Spleen (tissue), 11 donors: ENCODE results near the gene NRXN3. TPM values are rescaled to one million over a fixed set of nuclear protein-coding genes. Genes with fewer than 3 reads are reported as not detected.

Source experiments
- DNase-seq: peaks from one replicate; pipeline ENCODE4 v3.0.0-alpha.2; 2020
- H3K27ac ChIP-seq, 8 donors: fragments of 200-600 bp; sonication (generic) in 7 of 8; 1 replicate in 4 of 8; 2 replicates in 4 of 8; pipeline versions ENCODE4 v1.5.0 to v1.8.0; 2016 to 2021; ENCODE audit warnings: inconsistent platforms in 4 of 8, mild to moderate bottlenecking in 4 of 8, moderate library complexity in 1 of 8
- H3K27me3 ChIP-seq, 7 donors: fragments of 200-600 bp; sonication (generic) in 6 of 7; replicated peaks in 1 of 7; 1 replicate in 4 of 7; 2 replicates in 3 of 7; pipeline versions ENCODE4 v1.5.0 to v1.8.0; 2016 to 2021; ENCODE audit warnings: inconsistent platforms in 3 of 7, mild to moderate bottlenecking in 1 of 7
- H3K36me3 ChIP-seq, 6 donors: fragments of 200-600 bp; sonication (generic) in 5 of 6; 1 replicate in 4 of 6; 2 replicates in 2 of 6; pipeline versions ENCODE4 v1.5.0 to v1.8.0; 2016 to 2021; ENCODE audit warnings: inconsistent platforms in 2 of 6
- H3K4me1 ChIP-seq, 6 donors: fragments of 200-600 bp; sonication (generic) in 5 of 6; 1 replicate in 3 of 6; 2 replicates in 3 of 6; pipeline versions ENCODE4 v1.5.0 to v1.8.0; 2016 to 2021; ENCODE audit warnings: inconsistent platforms in 3 of 6
- H3K4me3 ChIP-seq, 8 donors: fragments of 200-600 bp; sonication (generic) in 7 of 8; 1 replicate in 4 of 8; 2 replicates in 4 of 8; pipeline versions ENCODE4 v1.5.0 to v1.8.0; 2016 to 2021; ENCODE audit warnings: inconsistent platforms in 4 of 8, mild to moderate bottlenecking in 4 of 8, moderate library complexity in 2 of 8
- H3K9me3 ChIP-seq, 8 donors: fragments of 200-600 bp; sonication (generic) in 7 of 8; 1 replicate in 4 of 8; 2 replicates in 4 of 8; pipeline versions ENCODE4 v1.5.0 to v1.8.0; 2016 to 2021; ENCODE audit warnings: inconsistent platforms in 4 of 8
- POLR2A ChIP-seq, 3 donors: fragments of 450-650 bp; IDR thresholded peaks; one replicate each; pipeline ENCODE4 v1.5.1; 2017; ENCODE audit warnings: antibody characterized with exemption in 3 of 3, mild to moderate bottlenecking in 1 of 3
- POLR2AphosphoS5 ChIP-seq, 3 donors: sonication (generic); formaldehyde crosslinking; IDR thresholded peaks; one replicate each; pipeline ENCODE4 v1.5.1; 2017; ENCODE audit warnings: antibody characterized with exemption in 3 of 3
- WGBS, 5 donors: extraction: QIAGEN DNeasy Blood & Tissue Kit in 3 of 5; methylation state at CpG; one replicate each; pipeline versions ENCODE4 v1.1.5 to v1.1.7; 2013 to 2018; 5-methylcytosine and 5-hydroxymethylcytosine counted together
- intact Hi-C: fragments of 100-400 bp; cut with DNase I; formaldehyde crosslinking; loops from one replicate; pipeline ENCODE4 v1.15.0; 2023; ENCODE audit warnings: low total_unique reads
- polyA plus RNA-seq, 3 donors: library from polyadenylated mRNA; stranded (reverse); fragments of 200-250 nt; gene quantifications; one replicate each; pipeline ENCODE4 v1.2.1, GENCODE V29; 2013
- total RNA-seq, 7 donors: library from RNA; depleted of rRNA in 3 of 7; stranded (reverse); fragments of >200 nt in 3 of 7; fragmentation: NEBNext Ultra II Directional in 4 of 7; extraction: Animal tissue kit (Norgen Biotek cat#: 25700) in 4 of 7; gene quantifications; one replicate each; pipeline versions ENCODE4 v1.1.0 to v1.2.1, GENCODE V29; 2016 to 2021
- TF ChIP-seq, protein P1 (sequence below), 11 experiments: fragments of 200-600 bp in 7 of 11; fragments of 450-650 bp in 4 of 11; sonication (generic) in 4 of 11; IDR thresholded peaks in 8 of 11; conservative IDR thresholded peaks in 3 of 11; 1 replicate in 7 of 11; 2 replicates in 4 of 11; pipeline versions ENCODE4 v1.4.0 to v1.8.0; 2016 to 2021; ENCODE audit warnings: antibody characterized with exemption in 11 of 11, inconsistent platforms in 4 of 11, mild to moderate bottlenecking in 1 of 11
- donor health status: healthy with polysubstance abuse.
- donor health status: DM: no; HTN: no; CAD: no; lungs with moderate emphysema.
- donor health status: DM: no; HTN: no; CAD: no.
- donor health status: Bipolar disorder and iron deficiency.
- donor health status: healthy.
- donor health status: DM: no; HTN: no; CAD: no.
- donor health status: DM: yes; HTN: yes; CAD: no.

NRXN3 gene
- total and polyA plus RNA-seq, 10 donors = 0.21 to 11.5 (median 1.6) TPM

DNA sequence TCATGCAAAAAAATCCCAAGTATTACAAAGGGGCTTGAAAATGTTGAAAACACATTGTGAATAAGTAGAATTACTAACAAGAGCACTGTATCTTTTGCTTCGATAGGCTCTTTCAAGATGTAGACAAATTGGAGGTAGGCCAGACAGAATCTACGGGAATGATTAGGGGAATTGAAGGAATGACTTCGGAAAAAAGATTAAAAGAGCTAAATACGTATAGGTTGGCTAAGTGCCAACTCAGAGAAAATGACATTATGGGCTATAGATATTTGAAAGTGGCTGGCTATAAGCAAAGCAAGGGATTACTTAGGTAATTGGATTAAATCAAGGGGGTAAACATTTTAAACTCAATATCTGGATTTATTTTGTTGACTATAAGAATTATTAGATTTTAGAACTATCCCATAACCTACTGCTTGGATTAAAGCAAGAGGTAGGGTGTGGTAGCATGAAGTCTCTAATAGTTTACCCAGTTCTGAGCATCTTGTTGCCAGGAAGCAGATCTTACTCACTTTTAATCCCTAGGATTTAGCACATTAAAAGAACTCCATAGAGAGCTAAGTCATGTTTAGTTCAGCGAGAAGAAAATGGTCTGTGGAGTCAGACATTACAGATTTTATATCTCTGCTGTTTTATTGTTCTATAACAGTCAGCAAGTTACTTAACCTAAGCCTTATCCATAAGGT is 1551.4 kb downstream of the NRXN3 start:
- no peak overlapping the region for H3K27ac ChIP-seq
- WGBS, 5 donors = 73 to 92% (median 81%) methylated on average over 5 of the region's 5 CpGs
- no peak for TF ChIP-seq POLR2A (IDR thresholded peaks at IDR 0.05)
- no peak for TF ChIP-seq POLR2AphosphoS5 (IDR thresholded peaks at IDR 0.05)
- TF ChIP-seq, protein P1, sequence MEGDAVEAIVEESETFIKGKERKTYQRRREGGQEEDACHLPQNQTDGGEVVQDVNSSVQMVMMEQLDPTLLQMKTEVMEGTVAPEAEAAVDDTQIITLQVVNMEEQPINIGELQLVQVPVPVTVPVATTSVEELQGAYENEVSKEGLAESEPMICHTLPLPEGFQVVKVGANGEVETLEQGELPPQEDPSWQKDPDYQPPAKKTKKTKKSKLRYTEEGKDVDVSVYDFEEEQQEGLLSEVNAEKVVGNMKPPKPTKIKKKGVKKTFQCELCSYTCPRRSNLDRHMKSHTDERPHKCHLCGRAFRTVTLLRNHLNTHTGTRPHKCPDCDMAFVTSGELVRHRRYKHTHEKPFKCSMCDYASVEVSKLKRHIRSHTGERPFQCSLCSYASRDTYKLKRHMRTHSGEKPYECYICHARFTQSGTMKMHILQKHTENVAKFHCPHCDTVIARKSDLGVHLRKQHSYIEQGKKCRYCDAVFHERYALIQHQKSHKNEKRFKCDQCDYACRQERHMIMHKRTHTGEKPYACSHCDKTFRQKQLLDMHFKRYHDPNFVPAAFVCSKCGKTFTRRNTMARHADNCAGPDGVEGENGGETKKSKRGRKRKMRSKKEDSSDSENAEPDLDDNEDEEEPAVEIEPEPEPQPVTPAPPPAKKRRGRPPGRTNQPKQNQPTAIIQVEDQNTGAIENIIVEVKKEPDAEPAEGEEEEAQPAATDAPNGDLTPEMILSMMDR (IDR thresholded peaks at IDR 0.05 in 8 of 11, conservative IDR thresholded peaks at IDR 0.05 in 3 of 11) = no peak
- no peaks in the 10 kb centered on the region for H3K36me3 ChIP-seq
- H3K4me1 ChIP-seq = no peaks in the 10 kb centered on the region
- H3K9me3 ChIP-seq = no peaks in the 10 kb centered on the region
- DNase-seq = no peak
- no peak overlapping the region for H3K4me3 ChIP-seq
- no peaks in the 10 kb centered on the region for H3K27me3 ChIP-seq
- intact Hi-C loops = no loop called here

DNA sequence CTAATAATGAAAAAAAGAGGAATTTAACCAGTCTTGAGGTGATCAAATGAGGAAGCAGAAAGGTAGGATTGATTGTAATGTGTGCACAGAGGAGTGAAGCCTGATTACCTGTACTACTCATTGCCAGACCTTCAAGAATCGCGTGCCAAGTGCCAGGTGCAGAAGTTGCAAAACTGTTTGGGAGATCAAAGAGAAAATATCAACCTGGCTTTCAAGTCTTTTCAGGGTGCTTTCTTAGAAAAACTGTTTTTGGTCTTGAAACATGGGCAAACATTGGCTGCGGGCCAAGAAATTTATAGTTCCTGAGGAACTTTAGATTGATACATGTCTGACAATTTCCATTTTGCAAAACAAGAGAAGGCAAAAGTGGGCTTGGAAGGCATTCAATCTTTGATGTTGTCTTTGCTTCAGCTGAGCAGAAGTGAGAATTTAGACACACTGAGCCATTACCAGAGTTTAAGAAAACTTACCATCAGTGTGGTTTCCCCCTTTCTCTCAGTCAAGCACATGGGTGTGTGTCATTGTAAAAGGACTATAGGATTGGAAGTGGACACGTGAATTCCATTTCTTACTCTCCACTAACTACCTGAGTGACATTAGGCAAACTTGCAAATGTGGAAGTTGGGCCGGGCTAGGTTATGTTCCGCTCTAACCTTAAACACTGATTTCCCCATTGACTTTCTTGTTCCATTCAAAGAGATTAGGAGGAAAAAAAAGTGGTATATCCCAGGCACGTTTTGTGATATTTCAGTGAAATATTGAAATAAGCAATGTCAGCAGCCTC is 1555.0 kb downstream of the NRXN3 start:
- Histone ChIP-seq H3K27ac (no peak overlapping the region), H3K9me3 (no peaks in the 10 kb centered on the region), H3K27me3 (no peaks in the 10 kb centered on the region), H3K36me3 (no peaks in the 10 kb centered on the region), H3K4me3 (no peak overlapping the region), H3K4me1 (no peaks in the 10 kb centered on the region)
- DNase-seq = no peak
- 72 to 93% (median 78%) methylated on average over 7 of the region's 7 CpGs for WGBS, 5 donors
- TF ChIP-seq, protein P1 (IDR thresholded peaks at IDR 0.05 in 8 of 11, conservative IDR thresholded peaks at IDR 0.05 in 3 of 11) = no peak
- TF ChIP-seq POLR2A (IDR thresholded peaks at IDR 0.05) (no peak), POLR2AphosphoS5 (IDR thresholded peaks at IDR 0.05) (no peak)
- intact Hi-C loops = no loop called here

DNA sequence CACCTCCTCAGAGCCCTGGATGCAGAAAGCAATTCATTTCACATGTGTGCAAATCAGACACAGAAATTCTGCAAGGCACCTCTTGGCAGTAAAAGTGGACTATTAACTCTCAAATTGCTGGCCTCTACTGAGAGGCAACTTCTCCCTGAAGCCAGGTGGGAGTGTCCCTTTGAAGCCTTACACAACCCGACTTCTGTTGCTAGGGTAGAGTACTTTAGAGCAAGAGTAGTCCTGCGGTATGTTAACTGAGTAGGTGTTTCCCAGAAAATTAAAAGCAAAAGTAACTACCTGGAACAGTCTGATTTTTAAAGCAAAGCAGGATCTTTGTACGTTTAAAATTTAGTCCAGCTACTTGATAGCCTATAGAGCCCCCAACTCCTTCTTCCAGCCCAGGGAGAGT is 1557.7 kb downstream of the NRXN3 start:
- intact Hi-C loops = no loop called here
- no peaks in the 10 kb centered on the region for H3K4me1 ChIP-seq
- no peak overlapping the region for H3K4me3 ChIP-seq
- 62 to 80% (median 77%) methylated on average over 3 of the region's 3 CpGs for WGBS, 5 donors
- no peaks in the 10 kb centered on the region for H3K36me3 ChIP-seq
- H3K27ac ChIP-seq = no peak overlapping the region
- no peaks in the 10 kb centered on the region for H3K27me3 ChIP-seq
- TF ChIP-seq POLR2AphosphoS5 (IDR thresholded peaks at IDR 0.05) (no peak), POLR2A (IDR thresholded peaks at IDR 0.05) (no peak)
- TF ChIP-seq, protein P1 (IDR thresholded peaks at IDR 0.05 in 8 of 11, conservative IDR thresholded peaks at IDR 0.05 in 3 of 11) = no peak
- no peak for DNase-seq
- H3K9me3 ChIP-seq = no peaks in the 10 kb centered on the region

GRCh38 chr14:79728331-79728730 is 1558.2 kb downstream of the NRXN3 start:
- no peaks in the 10 kb centered on the region for H3K9me3 ChIP-seq
- no peak overlapping the region for H3K27ac ChIP-seq
- no peaks in the 10 kb centered on the region for H3K27me3 ChIP-seq
- no peaks in the 10 kb centered on the region for H3K36me3 ChIP-seq
- H3K4me1 ChIP-seq = no peaks in the 10 kb centered on the region
- intact Hi-C loops = no loop called here
- H3K4me3 ChIP-seq = no peak overlapping the region
- TF ChIP-seq POLR2AphosphoS5 (IDR thresholded peaks at IDR 0.05) = no peak
- no peak for TF ChIP-seq POLR2A (IDR thresholded peaks at IDR 0.05)
- TF ChIP-seq, protein P1 (IDR thresholded peaks at IDR 0.05 in 8 of 11, conservative IDR thresholded peaks at IDR 0.05 in 3 of 11) = no peak
- DNase-seq = no peak
- 73 to 81% (median 74%) methylated on average over 3 of the region's 3 CpGs for WGBS, 5 donors
